ENCODE results near the gene TMBIM4. TPM values are rescaled to one million over a fixed set of nuclear protein-coding genes. Genes with fewer than 3 reads are reported as not detected.

Gene TMBIM4
- total and polyA plus RNA-seq, 10 of the 15 experiments (the other 5 are each of a cell fraction or from before 2014, with no cell fraction given) = 38.8 to 341 (median 82.8) TPM

DNA sequence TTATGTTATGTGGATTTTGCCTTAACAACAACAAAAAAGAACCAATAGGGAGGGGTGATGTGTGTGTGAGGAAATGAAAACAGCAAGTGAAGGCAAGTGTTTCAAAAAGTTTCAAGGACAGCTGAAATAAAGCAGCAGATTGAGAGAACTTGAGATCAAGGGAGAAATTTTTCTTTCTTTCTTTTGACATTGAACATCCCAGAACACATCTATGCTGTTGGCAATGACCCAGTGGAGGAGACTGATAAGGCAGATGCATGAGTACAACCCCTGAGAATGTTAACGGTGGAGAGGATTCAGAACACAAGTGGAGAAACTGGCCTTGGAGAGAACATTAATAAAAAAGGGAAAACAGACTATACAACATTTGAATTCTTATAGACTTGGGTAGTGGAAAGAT is 42.1 kb downstream of the TMBIM4 start (continued):
- TF ChIP-seq, protein P1, sequence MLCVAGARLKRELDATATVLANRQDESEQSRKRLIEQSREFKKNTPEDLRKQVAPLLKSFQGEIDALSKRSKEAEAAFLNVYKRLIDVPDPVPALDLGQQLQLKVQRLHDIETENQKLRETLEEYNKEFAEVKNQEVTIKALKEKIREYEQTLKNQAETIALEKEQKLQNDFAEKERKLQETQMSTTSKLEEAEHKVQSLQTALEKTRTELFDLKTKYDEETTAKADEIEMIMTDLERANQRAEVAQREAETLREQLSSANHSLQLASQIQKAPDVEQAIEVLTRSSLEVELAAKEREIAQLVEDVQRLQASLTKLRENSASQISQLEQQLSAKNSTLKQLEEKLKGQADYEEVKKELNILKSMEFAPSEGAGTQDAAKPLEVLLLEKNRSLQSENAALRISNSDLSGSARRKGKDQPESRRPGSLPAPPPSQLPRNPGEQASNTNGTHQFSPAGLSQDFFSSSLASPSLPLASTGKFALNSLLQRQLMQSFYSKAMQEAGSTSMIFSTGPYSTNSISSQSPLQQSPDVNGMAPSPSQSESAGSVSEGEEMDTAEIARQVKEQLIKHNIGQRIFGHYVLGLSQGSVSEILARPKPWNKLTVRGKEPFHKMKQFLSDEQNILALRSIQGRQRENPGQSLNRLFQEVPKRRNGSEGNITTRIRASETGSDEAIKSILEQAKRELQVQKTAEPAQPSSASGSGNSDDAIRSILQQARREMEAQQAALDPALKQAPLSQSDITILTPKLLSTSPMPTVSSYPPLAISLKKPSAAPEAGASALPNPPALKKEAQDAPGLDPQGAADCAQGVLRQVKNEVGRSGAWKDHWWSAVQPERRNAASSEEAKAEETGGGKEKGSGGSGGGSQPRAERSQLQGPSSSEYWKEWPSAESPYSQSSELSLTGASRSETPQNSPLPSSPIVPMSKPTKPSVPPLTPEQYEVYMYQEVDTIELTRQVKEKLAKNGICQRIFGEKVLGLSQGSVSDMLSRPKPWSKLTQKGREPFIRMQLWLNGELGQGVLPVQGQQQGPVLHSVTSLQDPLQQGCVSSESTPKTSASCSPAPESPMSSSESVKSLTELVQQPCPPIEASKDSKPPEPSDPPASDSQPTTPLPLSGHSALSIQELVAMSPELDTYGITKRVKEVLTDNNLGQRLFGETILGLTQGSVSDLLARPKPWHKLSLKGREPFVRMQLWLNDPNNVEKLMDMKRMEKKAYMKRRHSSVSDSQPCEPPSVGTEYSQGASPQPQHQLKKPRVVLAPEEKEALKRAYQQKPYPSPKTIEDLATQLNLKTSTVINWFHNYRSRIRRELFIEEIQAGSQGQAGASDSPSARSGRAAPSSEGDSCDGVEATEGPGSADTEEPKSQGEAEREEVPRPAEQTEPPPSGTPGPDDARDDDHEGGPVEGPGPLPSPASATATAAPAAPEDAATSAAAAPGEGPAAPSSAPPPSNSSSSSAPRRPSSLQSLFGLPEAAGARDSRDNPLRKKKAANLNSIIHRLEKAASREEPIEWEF (IDR thresholded peaks at IDR 0.05; ENCODE audit: insufficient replicate concordance, low read depth, low read length) = no peak
- TF ChIP-seq ZSCAN29 (IDR thresholded peaks at IDR 0.05) (no peak), BACH1 (IDR thresholded peaks at IDR 0.05; ENCODE audit: borderline replicate concordance) (no peak)

DNA sequence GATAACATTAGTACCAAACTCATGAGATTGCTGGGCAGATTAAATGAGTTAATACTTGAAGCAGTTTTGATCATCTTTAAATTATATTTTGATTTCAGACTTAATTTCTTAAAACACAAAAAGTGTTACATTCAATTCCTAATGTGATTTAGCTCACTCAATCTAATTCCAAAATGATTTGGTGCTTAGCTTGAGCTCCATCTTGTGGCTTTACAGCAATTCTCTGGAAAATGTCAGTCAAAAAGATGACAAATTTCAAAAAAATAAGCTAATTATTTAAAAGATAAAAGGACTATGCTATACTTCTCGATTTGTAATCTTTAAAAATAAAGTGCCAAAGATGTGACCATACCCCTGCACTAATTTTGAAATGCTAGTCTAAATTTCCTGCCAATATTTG is 49.3 kb downstream of the TMBIM4 start:
- Histone ChIP-seq H3K27me3 (replicated peaks in 1 of 2; ENCODE audit: control insufficient read depth in 2 of 2, insufficient read depth in 2 of 2, low read length in 1 of 2) (no peaks in the 10 kb centered on the region), H3K4me1 (ENCODE audit: control insufficient read depth, insufficient read depth, low read length) (peaks cover 9% of the 10 kb centered on the region), H3K9me3 (replicated peaks; ENCODE audit: control insufficient read depth, insufficient read depth, low read length) (no peaks in the 10 kb centered on the region), H3K27ac (ENCODE audit: control insufficient read depth, insufficient read depth) (no peak overlapping the region), H3K9ac (ENCODE audit: control insufficient read depth, insufficient read depth, low read length) (no peak overlapping the region), H2AFZ (ENCODE audit: control insufficient read depth, low read depth, low read length) (no peak overlapping the region), H4K20me1 (ENCODE audit: control insufficient read depth, insufficient read depth) (no peaks in the 10 kb centered on the region), H3K4me2 (ENCODE audit: control insufficient read depth, insufficient read depth) (no peak overlapping the region), H3K36me3 (ENCODE audit: control insufficient read depth in 2 of 2, insufficient read depth in 2 of 2, low read length in 1 of 2) (peaks cover 2 to 11% of the 10 kb centered on the region in 2 experiments), H3K4me3 (no peak overlapping the region), H3K79me2 (ENCODE audit: control insufficient read depth, insufficient read depth, low read length) (no peaks in the 10 kb centered on the region; the same call in none of the 2 replicates)
- 29% methylated on average over 1 of the region's 1 CpG for WGBS (ENCODE audit: insufficient coverage, insufficient replicate concordance, low lambda C conversion rate, missing lambda C conversion rate)
- BruUV-seq (replicated peaks) = no TSS peak
- CTCF ChIA-PET = interaction anchor here (0.8 to 1.4 kb wide), 2 partner anchors 10 to 114 kb away, joined by 3 read pairs; partner anchors contain the start of gene LLPH
- SMC1A ChIA-PET (ENCODE audit: uncharacterized antibody, unreplicated experiment) = interaction anchor here (0.9 to 2.2 kb wide), 3 partner anchors 10 to 564 kb away, joined by 3 to 6 read pairs (median 6); partner anchors contain the start of gene LLPH
- in situ Hi-C loops (cut with MboI) (no loop called here), intact Hi-C loops (cut with micrococcal nuclease; ENCODE audit: unreplicated experiment) (no loop called here)
- RAD21 ChIA-PET (ENCODE audit: unreplicated experiment) = interaction anchor here (1.0 to 1.2 kb wide), 3 partner anchors 11 to 149 kb away, joined by 3 to 4 read pairs (median 4); no protein-coding TSS in a partner anchor
- FAIRE-seq = no peak
- no peak for ATAC-seq
- DNase-seq (ENCODE audit: low read depth, low spot score) = no peak
- POLR2A ChIA-PET = no interaction called here
- TF ChIP-seq HCFC1 (IDR thresholded peaks at IDR 0.05; ENCODE audit: low read length) (no peak), GABPA (IDR thresholded peaks at IDR 0.05; ENCODE audit: low read depth) (no peak), CREM (IDR thresholded peaks at IDR 0.05; ENCODE audit: low read depth) (no peak), KDM1A (IDR thresholded peaks at IDR 0.05; ENCODE audit: borderline replicate concordance) (no peak), FOS (IDR thresholded peaks at IDR 0.05; ENCODE audit: borderline replicate concordance, extremely low read depth, insufficient read length) (no peak)
- TF ChIP-seq, protein P2, sequence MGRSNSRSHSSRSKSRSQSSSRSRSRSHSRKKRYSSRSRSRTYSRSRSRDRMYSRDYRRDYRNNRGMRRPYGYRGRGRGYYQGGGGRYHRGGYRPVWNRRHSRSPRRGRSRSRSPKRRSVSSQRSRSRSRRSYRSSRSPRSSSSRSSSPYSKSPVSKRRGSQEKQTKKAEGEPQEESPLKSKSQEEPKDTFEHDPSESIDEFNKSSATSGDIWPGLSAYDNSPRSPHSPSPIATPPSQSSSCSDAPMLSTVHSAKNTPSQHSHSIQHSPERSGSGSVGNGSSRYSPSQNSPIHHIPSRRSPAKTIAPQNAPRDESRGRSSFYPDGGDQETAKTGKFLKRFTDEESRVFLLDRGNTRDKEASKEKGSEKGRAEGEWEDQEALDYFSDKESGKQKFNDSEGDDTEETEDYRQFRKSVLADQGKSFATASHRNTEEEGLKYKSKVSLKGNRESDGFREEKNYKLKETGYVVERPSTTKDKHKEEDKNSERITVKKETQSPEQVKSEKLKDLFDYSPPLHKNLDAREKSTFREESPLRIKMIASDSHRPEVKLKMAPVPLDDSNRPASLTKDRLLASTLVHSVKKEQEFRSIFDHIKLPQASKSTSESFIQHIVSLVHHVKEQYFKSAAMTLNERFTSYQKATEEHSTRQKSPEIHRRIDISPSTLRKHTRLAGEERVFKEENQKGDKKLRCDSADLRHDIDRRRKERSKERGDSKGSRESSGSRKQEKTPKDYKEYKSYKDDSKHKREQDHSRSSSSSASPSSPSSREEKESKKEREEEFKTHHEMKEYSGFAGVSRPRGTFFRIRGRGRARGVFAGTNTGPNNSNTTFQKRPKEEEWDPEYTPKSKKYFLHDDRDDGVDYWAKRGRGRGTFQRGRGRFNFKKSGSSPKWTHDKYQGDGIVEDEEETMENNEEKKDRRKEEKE (IDR thresholded peaks at IDR 0.05) = no peak
- TF ChIP-seq, protein P3, sequence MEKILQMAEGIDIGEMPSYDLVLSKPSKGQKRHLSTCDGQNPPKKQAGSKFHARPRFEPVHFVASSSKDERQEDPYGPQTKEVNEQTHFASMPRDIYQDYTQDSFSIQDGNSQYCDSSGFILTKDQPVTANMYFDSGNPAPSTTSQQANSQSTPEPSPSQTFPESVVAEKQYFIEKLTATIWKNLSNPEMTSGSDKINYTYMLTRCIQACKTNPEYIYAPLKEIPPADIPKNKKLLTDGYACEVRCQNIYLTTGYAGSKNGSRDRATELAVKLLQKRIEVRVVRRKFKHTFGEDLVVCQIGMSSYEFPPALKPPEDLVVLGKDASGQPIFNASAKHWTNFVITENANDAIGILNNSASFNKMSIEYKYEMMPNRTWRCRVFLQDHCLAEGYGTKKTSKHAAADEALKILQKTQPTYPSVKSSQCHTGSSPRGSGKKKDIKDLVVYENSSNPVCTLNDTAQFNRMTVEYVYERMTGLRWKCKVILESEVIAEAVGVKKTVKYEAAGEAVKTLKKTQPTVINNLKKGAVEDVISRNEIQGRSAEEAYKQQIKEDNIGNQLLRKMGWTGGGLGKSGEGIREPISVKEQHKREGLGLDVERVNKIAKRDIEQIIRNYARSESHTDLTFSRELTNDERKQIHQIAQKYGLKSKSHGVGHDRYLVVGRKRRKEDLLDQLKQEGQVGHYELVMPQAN (conservative IDR thresholded peaks at IDR 0.05) = no peak
- TF ChIP-seq, protein P4, sequence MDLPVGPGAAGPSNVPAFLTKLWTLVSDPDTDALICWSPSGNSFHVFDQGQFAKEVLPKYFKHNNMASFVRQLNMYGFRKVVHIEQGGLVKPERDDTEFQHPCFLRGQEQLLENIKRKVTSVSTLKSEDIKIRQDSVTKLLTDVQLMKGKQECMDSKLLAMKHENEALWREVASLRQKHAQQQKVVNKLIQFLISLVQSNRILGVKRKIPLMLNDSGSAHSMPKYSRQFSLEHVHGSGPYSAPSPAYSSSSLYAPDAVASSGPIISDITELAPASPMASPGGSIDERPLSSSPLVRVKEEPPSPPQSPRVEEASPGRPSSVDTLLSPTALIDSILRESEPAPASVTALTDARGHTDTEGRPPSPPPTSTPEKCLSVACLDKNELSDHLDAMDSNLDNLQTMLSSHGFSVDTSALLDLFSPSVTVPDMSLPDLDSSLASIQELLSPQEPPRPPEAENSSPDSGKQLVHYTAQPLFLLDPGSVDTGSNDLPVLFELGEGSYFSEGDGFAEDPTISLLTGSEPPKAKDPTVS (IDR thresholded peaks at IDR 0.05; ENCODE audit: low read depth, low read length) = no peak

Measured in GM12878 (cell line).